ENCODE results near the gene SPHK1.

Gene SPHK1

DNA sequence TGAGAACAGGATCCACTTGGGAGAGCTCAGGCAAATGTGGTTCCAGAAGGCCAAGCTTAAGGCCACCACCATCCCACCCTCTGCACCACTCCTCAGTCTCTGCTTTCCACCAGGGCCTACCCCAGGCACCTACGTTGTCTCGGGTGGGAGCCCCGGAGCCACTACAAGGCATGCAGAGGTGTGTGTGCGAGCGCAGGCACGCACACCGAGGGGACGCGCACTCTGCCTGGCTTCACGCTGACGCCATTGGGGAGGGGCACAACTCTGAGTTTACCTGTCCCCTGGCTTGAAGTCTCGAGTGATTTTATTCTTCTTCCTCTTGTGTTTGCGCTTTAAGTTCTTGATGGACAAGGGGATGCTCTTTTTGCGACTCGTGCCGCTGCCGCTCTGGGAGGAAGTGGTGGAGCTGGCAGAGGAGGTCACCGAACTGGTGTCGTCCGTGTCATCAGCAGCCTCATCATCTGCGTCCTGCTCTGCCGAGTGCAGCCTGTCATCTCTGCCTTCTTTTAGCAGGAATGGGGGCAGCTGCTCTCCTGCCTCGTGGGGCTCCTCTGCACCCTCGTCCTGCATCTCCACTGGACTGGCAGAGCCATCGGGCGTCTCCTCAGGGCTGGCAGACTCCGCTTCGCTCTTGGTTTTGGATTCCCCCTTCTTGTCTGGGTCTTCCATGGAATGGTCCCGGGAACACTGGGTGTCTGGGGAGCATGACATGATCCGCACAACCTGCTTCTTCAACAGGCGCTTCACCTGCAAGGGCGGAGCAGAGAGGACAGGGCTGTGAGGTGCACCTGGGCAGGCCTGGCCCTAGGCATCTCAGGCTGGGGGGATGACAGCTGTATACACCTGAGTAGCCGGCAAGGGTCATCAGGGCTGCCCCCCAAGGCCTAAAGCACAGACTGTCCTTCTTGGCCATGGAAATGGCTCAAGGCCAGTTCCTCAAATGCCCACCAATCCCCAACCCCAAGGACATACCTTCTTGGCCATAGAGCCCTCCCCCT is 15.1 kb downstream of the SPHK1 start:
- no peak for DNase-seq
- no peak for TF ChIP-seq POLR2A (IDR thresholded peaks at IDR 0.05; ENCODE audit: low read length)
- no peak for TF ChIP-seq GATA1 (IDR thresholded peaks at IDR 0.05; ENCODE audit: low read depth, low read length)

DNA sequence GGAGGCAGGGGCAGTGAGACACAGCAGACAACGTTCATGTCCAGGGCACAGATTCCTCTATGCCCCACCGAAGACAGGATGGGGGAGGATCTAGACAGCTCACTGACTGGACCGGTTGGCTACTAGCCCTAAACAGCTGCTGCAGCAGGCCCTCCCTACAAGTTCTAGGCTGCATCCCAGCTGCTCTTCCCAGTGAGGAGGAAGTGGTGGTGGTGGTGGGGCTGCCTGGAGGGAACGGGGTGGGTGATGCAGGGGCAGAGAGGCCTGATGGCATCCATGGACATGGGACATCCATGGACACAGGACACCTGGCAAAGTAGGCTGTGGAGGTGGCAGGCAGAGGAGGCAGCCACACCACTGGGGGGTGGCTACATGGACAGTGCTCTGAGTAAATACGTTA is 18.3 kb downstream of the SPHK1 start:
- TF ChIP-seq GATA1 (IDR thresholded peaks at IDR 0.05; ENCODE audit: low read depth, low read length) (no peak), POLR2A (IDR thresholded peaks at IDR 0.05; ENCODE audit: low read length) (no peak)
- no peak for DNase-seq

DNA sequence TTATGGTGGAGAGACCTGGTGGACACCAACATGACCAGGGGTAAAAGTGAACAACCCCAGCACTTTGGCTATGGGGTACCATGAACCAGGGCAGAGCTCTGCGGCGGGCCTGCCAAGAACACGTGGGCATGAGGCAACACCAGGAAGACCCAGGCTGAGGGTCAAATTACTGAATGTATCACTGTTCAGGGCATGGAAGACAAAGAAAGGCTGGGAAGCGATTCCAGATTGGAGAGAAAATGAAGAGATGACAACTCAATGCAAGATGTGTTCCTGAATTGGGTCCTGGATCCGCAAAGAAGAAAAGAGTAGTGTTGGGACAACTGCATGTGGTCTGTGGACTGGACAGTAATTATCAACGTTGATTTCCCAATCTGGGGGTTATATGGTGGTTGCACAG is 19.8 kb downstream of the SPHK1 start:
- DNase-seq, result no peak
- no peak for TF ChIP-seq GATA1 (IDR thresholded peaks at IDR 0.05; ENCODE audit: low read depth, low read length)
- TF ChIP-seq POLR2A (IDR thresholded peaks at IDR 0.05; ENCODE audit: low read length), result no peak

DNA sequence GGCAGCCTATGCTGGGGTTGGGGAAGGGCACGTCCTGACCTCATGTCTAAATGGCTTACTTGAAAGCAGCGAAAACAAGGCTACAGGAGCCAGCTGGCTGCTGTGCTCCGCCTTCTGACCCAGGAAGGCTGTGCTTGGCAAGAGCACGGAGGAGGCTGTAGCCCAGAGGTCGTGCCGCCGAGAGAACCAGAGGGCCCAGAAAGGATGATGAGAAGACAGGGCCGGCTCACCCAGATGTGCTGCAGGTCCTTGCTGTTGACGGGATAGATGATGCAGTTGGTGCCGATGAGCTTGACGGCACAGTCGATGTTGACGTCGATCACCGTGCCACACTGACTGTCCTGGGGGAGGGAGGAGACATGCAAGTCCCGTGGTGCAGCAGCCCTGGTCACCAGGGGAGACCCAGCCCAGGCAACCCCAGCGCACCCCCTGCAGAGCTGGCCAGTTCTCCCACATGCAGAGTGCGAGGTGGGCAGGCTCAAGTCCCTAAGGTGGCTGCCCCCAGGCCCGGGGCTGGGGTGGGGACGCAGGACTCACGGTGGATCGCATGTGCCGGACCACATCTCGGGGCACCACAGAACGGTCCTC is 20.7 kb downstream of the SPHK1 start:
- TF ChIP-seq POLR2A (IDR thresholded peaks at IDR 0.05; ENCODE audit: low read length) (no peak), GATA1 (IDR thresholded peaks at IDR 0.05; ENCODE audit: low read depth, low read length) (no peak)
- DNase-seq, result no peak

DNA sequence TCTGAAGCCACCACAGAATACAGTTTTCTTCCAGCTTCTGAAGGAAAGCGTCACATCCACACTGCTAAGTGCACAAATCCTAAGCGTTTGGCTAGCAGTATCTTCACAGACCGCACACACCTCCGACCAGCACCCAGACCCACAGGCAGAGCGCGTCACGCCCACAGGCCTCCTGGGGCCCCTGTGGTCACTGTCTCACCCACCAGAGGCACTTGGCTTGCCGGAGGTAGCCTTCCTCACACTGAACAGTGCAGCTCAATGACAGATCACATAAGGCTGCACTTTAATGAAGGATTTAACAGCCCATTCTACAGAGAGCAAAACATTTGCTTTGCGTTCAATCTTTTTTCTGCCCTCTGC is 21.2 kb downstream of the SPHK1 start:
- TF ChIP-seq POLR2A (IDR thresholded peaks at IDR 0.05; ENCODE audit: low read length), result no peak
- TF ChIP-seq GATA1 (IDR thresholded peaks at IDR 0.05; ENCODE audit: low read depth, low read length), result no peak
- DNase-seq, result no peak

DNA sequence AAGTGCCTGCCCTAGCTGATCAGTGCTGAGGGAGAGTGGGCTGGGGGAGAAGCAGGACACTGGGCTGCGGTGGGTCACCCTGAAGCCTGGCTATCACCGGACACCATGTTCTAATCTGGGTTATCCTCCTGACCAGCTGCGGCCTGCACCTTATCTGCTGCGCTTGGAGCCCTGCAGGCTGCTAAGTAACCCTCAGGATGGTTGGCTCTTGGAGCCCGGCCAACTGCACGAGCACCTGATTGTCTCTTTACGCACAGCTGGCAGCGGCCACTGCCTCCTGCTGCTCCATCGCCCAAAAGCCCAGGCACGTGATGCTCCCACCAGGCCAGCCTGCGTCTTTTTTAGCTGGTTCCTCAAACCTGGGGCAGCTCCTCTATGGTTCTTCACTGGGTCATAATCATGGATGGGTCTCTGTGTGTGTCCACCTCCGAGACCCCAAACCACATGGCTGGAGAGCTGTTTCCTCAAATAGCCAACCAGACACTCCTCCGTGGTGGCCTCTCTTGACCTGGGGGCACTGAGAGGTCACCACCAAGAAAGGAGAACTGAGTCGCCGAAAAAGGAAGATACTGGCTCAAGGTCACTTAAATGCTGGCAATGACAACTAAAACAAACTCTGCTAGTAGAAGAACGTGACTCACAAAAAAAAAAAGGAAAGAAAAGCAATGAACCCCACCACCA is 21.7 kb downstream of the SPHK1 start:
- DNase-seq, result peak; percentile 93 to 97
- TF ChIP-seq GATA1 (IDR thresholded peaks at IDR 0.05; ENCODE audit: low read depth, low read length), result peak; percentile 100
- no peak for TF ChIP-seq POLR2A (IDR thresholded peaks at IDR 0.05; ENCODE audit: low read length)

DNA sequence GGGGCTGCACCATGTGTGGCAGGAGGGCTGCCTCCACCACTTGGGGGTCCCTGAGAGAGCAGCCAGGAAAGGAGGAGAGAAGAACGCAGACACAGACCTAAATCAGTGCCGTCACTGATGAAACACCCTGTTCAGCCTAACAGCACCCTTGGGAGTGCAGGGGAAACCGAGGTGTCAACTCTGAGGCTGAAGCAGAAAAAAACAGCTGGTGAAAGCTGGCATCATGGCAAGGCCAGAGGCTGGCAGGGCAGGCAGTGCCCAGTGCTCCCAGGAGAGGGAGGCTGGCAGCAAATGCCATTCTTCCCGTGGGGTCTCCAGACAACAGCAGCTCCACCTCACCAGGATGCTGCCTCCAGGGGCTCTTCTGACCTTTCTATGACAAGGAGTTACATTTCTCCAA is 23.1 kb downstream of the SPHK1 start:
- TF ChIP-seq GATA1 (IDR thresholded peaks at IDR 0.05; ENCODE audit: low read depth, low read length), result no peak
- TF ChIP-seq POLR2A (IDR thresholded peaks at IDR 0.05; ENCODE audit: low read length), result no peak
- DNase-seq, result no peak

DNA sequence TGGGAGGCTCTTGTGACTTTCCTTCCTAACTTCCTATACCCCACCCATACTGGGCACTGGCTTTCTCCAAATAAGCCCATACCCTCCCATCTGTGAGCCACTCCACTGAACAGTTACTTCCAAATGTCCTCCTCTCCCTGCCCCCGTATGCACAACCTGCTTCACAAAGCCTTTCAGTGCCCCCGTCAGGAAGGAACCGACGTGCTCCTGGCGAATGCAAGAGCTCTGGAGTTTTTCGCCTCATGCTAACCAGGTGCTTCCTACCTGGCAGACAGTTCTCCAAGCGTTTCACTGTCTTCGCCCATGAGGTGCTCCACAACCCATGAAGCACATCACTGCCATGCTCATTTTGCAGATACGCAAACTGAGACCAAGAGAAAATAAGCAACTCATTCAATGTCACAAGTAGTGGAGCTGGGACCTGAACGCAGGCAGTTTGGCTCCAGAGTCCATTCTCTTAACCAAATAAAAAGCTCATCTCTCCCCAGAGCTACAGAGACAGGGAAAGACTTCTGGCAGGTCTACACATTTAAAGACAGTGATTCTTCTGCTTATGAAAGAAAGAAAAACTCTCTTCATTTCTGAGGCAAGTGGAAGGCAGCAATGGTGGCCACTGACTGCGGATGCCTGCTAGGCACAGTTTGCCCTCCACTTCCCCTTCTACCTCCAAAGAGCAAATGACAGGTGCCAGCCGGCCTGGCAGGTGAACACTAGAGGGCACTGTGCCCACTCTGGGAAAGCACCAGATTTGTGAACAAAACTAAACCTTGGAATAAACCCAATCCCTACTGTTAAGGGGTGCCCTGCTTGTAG is 23.8 kb downstream of the SPHK1 start:
- no peak for TF ChIP-seq POLR2A (IDR thresholded peaks at IDR 0.05; ENCODE audit: low read length)
- TF ChIP-seq GATA1 (IDR thresholded peaks at IDR 0.05; ENCODE audit: low read depth, low read length), result no peak
- peak; percentile 56 to 82 for DNase-seq

DNA sequence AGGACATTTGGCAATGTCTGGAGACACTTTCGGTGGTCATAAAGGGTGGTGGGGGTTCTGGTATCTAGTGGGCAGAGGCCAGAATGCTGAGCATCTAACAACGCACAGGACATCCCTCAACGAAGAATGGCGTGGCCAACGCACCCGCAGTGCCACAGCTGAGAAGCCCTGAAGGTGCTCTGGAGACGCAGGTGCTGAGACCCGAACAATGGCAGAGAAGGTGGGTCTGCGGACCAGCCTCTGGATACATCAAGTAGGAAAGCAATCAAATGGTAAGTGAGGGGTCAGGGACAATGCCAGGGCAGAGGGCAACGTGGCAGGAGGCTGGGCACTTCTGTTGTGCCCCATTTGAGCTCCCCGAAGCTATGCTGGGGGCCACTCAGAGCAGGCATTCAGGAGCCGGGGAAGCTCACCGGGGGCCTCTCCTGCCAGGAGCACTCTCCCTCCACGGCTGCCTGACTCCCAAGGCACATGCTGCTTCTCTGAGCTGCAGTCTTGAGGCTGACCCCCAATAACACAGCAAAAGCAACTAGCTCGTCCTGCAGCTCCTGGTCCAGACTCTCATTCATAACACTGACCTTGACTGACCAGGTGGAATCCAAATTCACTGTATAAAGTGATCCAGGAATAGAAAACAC is 26.0 kb downstream of the SPHK1 start:
- TF ChIP-seq GATA1 (IDR thresholded peaks at IDR 0.05; ENCODE audit: low read depth, low read length) (no peak), POLR2A (IDR thresholded peaks at IDR 0.05; ENCODE audit: low read length) (no peak)
- DNase-seq, result no peak

DNA sequence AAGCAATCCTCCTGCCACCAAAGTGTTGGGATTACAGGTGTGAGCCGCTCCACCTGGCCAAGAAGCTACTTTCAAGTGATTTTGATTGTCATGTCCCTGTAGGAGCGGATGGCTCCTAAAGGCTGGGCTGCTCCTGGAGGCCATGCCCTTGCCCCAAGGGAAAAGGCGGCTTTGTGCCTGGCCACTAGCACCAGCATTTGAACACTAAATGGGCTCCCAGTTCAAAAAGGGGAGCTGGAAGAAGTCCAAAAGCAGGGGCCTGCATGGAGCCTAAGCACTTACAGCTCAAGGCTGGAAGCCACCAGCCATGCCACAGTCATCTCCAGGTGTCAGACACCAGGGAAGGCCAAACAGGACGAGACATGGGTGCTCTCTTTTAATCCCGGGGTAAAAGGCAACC is 26.8 kb downstream of the SPHK1 start:
- TF ChIP-seq POLR2A (IDR thresholded peaks at IDR 0.05; ENCODE audit: low read length) (no peak), GATA1 (IDR thresholded peaks at IDR 0.05; ENCODE audit: low read depth, low read length) (no peak)
- no peak for DNase-seq

DNA sequence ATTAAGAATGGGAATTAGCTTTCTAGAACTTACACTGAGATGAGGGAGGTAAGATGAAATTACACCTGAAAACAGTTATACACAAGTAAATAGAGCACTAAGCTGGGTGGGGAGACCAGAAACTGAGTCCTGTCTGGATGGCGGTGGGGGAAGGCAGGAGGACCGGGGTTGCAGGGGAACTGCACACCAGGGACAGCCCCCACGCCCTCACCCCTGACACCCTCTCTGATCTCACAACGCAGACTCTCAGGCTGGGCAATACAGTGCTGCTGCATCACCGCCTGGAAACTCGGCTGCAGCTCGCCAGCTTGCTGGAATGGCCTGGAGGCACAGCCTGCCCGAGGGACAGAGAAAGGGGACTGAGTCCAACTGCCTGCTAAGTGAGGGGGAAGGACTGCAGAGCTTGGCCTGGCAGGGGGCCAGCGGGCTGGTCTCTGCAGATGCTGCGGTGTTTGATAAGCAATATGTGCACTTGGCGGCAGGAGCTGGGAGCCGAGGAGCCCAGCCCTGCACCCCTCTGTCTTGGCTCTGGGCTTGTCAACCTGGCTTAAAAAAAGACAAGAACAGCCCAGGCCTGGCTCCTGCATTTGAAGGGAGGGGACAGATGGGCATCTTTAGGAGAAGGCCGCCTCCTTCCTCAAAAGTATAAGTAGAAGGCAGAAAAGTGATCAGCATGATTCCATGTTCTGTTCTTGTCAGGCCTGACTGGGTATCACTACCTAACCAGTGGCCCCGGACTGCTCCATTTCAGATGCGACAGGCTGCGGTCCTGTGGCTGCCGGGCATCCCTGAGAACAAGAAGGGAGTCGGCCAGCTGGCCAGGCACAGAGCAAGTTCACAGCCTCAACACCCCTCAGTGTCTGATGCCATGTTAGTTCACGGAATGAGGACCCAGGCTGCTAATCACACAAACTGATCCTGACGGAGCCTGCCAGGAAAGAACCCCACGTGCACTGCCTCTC is 30.2 kb downstream of the SPHK1 start:
- TF ChIP-seq GATA1 (IDR thresholded peaks at IDR 0.05; ENCODE audit: low read depth, low read length) (no peak), POLR2A (IDR thresholded peaks at IDR 0.05; ENCODE audit: low read length) (no peak)
- peak; percentile 95 to 97 for DNase-seq

DNA sequence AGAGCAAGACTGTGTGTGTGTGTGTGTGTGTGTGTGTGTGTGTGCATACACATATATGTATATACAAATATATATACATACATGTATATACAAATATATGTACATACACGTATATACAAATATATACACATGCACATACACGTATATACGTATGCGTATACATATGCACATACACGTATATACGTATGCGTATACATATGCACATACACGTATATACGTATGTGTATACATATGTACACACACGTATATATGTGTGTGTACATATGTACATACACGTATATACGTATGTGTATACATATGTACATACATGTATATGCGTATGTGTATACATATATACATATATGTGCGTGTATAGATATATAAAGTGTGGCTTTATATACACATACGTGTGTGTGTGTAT is 31.4 kb downstream of the SPHK1 start:
- TF ChIP-seq GATA1 (IDR thresholded peaks at IDR 0.05; ENCODE audit: low read depth, low read length) (no peak), POLR2A (IDR thresholded peaks at IDR 0.05; ENCODE audit: low read length) (no peak)
- no peak for DNase-seq
